Medulla oblongata (tissue), 1 donor: ENCODE results near the gene ASL.
"Not testable (repeated sequence)": the region's sequence is repeated elsewhere in the genome, so short reads cannot be mapped to it uniquely, and the experiment has no call there.

ENCODE experiments used
- DNase-seq: peaks from one replicate; pipeline ENCODE4 v3.0.0-alpha.2; 2015; ENCODE audit errors: extremely low spot score

Gene ASL

GRCh38 chr7:66119245-66119850 is 43.7 kb downstream of the ASL start:
- DNase-seq = no peak

GRCh38 chr7:66123175-66123528 is 47.5 kb downstream of the ASL start:
- no peak for DNase-seq

GRCh38 chr7:66124569-66124861 is 48.9 kb downstream of the ASL start:
- DNase-seq = not testable (repeated sequence)

- no peak for DNase-seq
Observed at GRCh38 chr7:66125052-66125694, 49.6 kb downstream of the ASL start.

GRCh38 chr7:66125781-66126352 is 50.2 kb downstream of the ASL start:
- DNase-seq = not testable (repeated sequence)

GRCh38 chr7:66127172-66127571 is 51.6 kb downstream of the ASL start:
- DNase-seq = not testable (repeated sequence)

- DNase-seq = no peak
Observed at GRCh38 chr7:66138994-66139752, 63.6 kb downstream of the ASL start.

- peak; percentile 81 for DNase-seq
Observed at GRCh38 chr7:66140924-66141323, 65.3 kb downstream of the ASL start.

- DNase-seq = peak; percentile 14
Observed at GRCh38 chr7:66142334-66142733, 66.7 kb downstream of the ASL start.

GRCh38 chr7:66142996-66143395 is 67.4 kb downstream of the ASL start:
- DNase-seq = no peak
